ENCODE data around the gene SMG6.

Gene SMG6

DNA sequence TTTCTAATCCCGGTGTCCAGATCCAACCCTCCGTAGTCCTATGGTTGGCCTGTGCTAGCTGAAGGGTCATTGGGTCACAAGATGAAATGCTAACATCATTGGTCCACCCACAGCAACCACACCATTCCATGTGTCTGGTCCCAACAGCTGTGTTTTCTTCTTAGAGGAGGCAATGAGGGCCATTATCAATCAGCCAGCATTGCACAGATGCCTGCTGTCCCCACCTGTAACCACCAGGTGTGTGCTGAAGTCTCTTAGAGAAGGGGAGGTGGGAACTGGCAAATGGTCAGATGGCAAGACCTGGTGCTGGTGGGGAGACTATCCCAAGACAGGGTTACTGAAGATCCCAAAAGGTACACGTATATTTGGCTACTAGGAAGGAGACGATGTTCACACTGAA is 211.3 kb downstream of the SMG6 start:
- Histone ChIP-seq H3K9me3 (ENCODE audit: control insufficient read depth, low read length) (no peaks in the 10 kb centered on the region), H3K27ac (ENCODE audit: insufficient read depth, low read depth, low read length, poor library complexity, severe bottlenecking) (no peak overlapping the region), H3K4me1 (ENCODE audit: control insufficient read depth, insufficient read depth, low read length) (peaks cover 3% of the 10 kb centered on the region), H3K4me3 (ENCODE audit: insufficient read depth, low read depth, low read length) (no peak overlapping the region), H3K27me3 (ENCODE audit: control insufficient read depth, insufficient read depth, low read length, poor library complexity, severe bottlenecking) (no peaks in the 10 kb centered on the region), H3K36me3 (ENCODE audit: control insufficient read depth, insufficient read depth, low read length) (no peaks in the 10 kb centered on the region)
- 97 to 99% methylated on average over 4 of the region's 4 CpGs for WGBS, 2 experiments

GRCh38 chr17:2090804-2091534 is 212.6 kb downstream of the SMG6 start:
- Histone ChIP-seq H3K4me3 (ENCODE audit: insufficient read depth, low read depth, low read length) (no peak overlapping the region), H3K27me3 (ENCODE audit: control insufficient read depth, insufficient read depth, low read length, poor library complexity, severe bottlenecking) (no peaks in the 10 kb centered on the region), H3K27ac (ENCODE audit: insufficient read depth, low read depth, low read length, poor library complexity, severe bottlenecking) (no peak overlapping the region), H3K4me1 (ENCODE audit: control insufficient read depth, insufficient read depth, low read length) (peaks cover 3% of the 10 kb centered on the region), H3K9me3 (ENCODE audit: control insufficient read depth, low read length) (no peaks in the 10 kb centered on the region), H3K36me3 (ENCODE audit: control insufficient read depth, insufficient read depth, low read length) (no peaks in the 10 kb centered on the region)
- 46 to 52% methylated on average over 2 of the region's 2 CpGs for WGBS, 2 experiments

DNA sequence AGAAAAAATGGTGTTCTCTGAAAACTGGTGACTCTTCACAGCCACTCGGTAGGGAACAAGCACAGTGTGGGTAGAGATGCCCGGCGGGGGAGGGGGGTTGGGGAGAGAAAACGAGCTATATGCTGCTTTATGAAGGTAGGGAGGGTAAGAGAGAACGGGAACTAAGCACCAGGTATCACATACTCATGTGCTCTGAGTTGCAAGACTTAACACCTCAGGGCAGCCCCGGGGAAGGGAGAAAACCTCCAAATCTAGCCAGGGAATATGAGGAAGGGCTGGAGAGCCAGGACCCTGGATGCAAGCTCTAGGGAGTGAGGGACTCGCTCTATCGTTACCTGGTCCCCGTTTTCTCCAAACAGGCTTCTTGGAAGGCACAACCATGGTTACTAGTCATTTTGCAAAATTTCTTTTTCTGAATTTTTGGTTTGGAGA is 213.4 kb downstream of the SMG6 start:
- no peaks in the 10 kb centered on the region for H3K4me1 ChIP-seq (ENCODE audit: control insufficient read depth, insufficient read depth, low read length)
- no peak overlapping the region for H3K27ac ChIP-seq (ENCODE audit: insufficient read depth, low read depth, low read length, poor library complexity, severe bottlenecking)

GRCh38 chr17:2089021-2089422 is 214.6 kb downstream of the SMG6 start:
- Histone ChIP-seq H3K9me3 (ENCODE audit: control insufficient read depth, low read length) (no peaks in the 10 kb centered on the region), H3K27ac (ENCODE audit: insufficient read depth, low read depth, low read length, poor library complexity, severe bottlenecking) (no peak overlapping the region), H3K36me3 (ENCODE audit: control insufficient read depth, insufficient read depth, low read length) (no peaks in the 10 kb centered on the region), H3K4me1 (ENCODE audit: control insufficient read depth, insufficient read depth, low read length) (no peaks in the 10 kb centered on the region), H3K4me3 (ENCODE audit: insufficient read depth, low read depth, low read length) (no peak overlapping the region), H3K27me3 (ENCODE audit: control insufficient read depth, insufficient read depth, low read length, poor library complexity, severe bottlenecking) (no peaks in the 10 kb centered on the region)
- 79 to 82% methylated on average over 8 of the region's 8 CpGs for WGBS, 2 experiments

More for the DNA sequence above, 213.4 kb downstream of the SMG6 start:
- no peaks in the 10 kb centered on the region for H3K36me3 ChIP-seq (ENCODE audit: control insufficient read depth, insufficient read depth, low read length)
- 78 to 87% methylated on average over 9 of the region's 9 CpGs for WGBS, 2 experiments
- no peaks in the 10 kb centered on the region for H3K9me3 ChIP-seq (ENCODE audit: control insufficient read depth, low read length)
- H3K4me3 ChIP-seq (ENCODE audit: insufficient read depth, low read depth, low read length): no peak overlapping the region
- no peaks in the 10 kb centered on the region for H3K27me3 ChIP-seq (ENCODE audit: control insufficient read depth, insufficient read depth, low read length, poor library complexity, severe bottlenecking)

DNA sequence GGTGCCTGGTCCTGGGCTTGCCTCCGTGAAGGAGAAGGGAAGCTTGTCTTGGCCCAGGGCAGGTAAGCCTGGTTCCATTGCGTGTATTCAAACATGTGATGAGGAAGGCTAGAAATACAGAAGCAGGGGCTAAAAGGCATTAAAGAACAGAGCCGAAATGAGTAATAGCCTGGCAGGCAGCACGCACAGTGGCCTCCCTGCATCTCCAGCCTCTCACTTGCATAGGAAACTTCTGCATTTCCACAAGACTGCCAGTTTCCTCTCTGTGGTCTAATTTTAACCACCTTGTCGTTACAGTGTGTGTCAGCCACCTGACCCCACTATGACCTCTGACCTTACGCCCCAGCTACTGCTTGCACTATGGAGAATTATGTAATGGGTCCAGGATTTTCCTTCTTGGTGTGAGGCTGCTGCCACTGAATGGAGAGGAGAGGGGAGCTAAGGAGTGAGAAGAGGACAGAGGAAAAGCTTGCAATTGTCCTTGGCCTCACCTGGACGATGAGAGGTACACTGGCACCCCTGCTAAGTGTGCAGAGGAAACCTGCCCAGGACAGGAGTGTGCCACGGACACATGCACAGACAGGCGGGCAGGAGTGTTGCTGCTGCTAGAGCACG is 215.9 kb downstream of the SMG6 start:
- Histone ChIP-seq H3K9me3 (ENCODE audit: control insufficient read depth, low read length) (no peaks in the 10 kb centered on the region), H3K27me3 (ENCODE audit: control insufficient read depth, insufficient read depth, low read length, poor library complexity, severe bottlenecking) (no peaks in the 10 kb centered on the region), H3K36me3 (ENCODE audit: control insufficient read depth, insufficient read depth, low read length) (no peaks in the 10 kb centered on the region), H3K27ac (ENCODE audit: insufficient read depth, low read depth, low read length, poor library complexity, severe bottlenecking) (no peak overlapping the region), H3K4me3 (ENCODE audit: insufficient read depth, low read depth, low read length) (no peak overlapping the region), H3K4me1 (ENCODE audit: control insufficient read depth, insufficient read depth, low read length) (no peaks in the 10 kb centered on the region)
- 94 to 96% methylated on average over 10 of the region's 10 CpGs for WGBS, 2 experiments

DNA sequence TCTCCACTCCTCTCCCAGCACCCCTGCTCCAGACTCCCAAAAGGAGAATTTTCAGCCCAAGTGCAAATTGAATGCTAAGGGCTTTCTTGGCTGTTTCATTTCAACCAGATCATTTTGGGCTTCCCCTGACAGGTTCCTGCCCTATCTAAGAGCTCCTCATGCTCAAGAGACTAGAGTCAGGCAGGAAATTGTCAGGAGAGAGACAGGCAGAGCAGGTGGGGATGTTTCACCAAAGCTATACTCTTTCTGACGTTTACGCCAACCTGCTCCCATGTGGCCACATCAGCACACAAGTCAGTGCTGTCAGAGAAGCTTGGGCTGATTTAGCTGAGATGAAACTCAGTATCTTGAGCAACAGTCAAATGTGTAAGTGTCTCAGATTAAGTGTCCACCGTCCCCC is 217.3 kb downstream of the SMG6 start:
- Histone ChIP-seq H3K4me3 (ENCODE audit: insufficient read depth, low read depth, low read length) (no peak overlapping the region), H3K4me1 (ENCODE audit: control insufficient read depth, insufficient read depth, low read length) (no peaks in the 10 kb centered on the region), H3K36me3 (ENCODE audit: control insufficient read depth, insufficient read depth, low read length) (peaks cover 7% of the 10 kb centered on the region), H3K9me3 (ENCODE audit: control insufficient read depth, low read length) (no peaks in the 10 kb centered on the region), H3K27ac (ENCODE audit: insufficient read depth, low read depth, low read length, poor library complexity, severe bottlenecking) (no peak overlapping the region), H3K27me3 (ENCODE audit: control insufficient read depth, insufficient read depth, low read length, poor library complexity, severe bottlenecking) (no peaks in the 10 kb centered on the region)
- 95 to 96% methylated on average over 3 of the region's 3 CpGs for WGBS, 2 experiments

DNA sequence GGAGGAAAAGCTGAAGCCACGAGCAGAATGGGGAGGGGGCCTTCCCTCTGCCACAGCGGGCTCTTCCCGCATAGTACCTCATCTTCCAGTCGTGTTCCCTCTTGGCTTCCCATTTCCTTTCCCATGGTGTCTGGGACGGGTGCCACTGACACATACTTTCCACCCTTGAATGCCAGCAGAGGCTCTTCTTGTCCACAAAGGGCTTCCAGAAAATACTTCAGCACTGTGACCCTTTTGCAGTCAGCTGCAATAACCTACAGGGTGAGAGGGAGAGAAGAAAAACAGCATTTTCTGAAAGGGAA is 218.0 kb downstream of the SMG6 start:
- no peaks in the 10 kb centered on the region for H3K27me3 ChIP-seq (ENCODE audit: control insufficient read depth, insufficient read depth, low read length, poor library complexity, severe bottlenecking)
- H3K4me3 ChIP-seq (ENCODE audit: insufficient read depth, low read depth, low read length): no peak overlapping the region
- 88 to 91% methylated on average over 5 of the region's 5 CpGs for WGBS, 2 experiments
- H3K36me3 ChIP-seq (ENCODE audit: control insufficient read depth, insufficient read depth, low read length): peaks cover 7% of the 10 kb centered on the region
- H3K27ac ChIP-seq (ENCODE audit: insufficient read depth, low read depth, low read length, poor library complexity, severe bottlenecking): no peak overlapping the region
- no peaks in the 10 kb centered on the region for H3K4me1 ChIP-seq (ENCODE audit: control insufficient read depth, insufficient read depth, low read length)
- H3K9me3 ChIP-seq (ENCODE audit: control insufficient read depth, low read length): no peaks in the 10 kb centered on the region

DNA sequence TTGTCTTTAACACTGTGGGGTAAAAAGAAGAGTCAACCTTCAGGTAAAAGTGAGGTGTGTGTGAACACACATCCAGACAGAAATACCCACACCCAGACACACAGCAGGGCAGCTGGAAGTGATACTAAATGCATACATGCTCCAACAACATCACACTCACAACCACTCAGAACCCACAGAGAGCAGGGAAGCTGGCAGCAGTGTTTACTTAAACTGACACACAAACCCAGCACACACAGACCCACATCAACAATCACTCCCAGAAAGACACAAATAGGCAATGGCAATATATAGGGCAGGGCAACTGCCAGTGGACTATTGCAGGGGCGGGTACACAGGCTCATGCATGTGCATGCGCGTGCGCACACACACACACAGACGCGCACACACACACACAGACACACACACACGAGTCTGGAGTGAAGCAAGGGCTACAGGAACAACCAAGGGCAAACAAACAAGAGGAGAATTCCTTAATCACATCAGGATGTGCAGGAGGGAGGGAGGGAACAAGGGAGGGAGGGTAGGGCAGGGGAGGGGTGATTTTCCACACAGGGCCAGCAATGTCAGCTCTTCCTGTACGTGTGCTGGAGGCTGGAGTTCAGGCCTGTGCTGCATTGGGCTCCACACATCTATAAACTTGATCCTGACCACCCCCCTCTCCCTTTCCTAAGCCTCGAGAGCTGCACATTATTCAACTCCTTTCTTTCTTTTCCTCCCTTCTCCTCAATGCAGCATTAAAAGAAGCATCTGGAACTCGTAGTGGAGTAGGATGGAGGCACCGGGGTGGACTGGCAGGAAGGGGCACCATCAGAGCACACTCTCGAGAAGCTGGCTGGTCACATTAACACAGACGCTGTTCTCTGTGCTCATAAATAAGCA is 218.6 kb downstream of the SMG6 start:
- H3K9me3 ChIP-seq (ENCODE audit: control insufficient read depth, low read length): no peaks in the 10 kb centered on the region
- H3K4me3 ChIP-seq (ENCODE audit: insufficient read depth, low read depth, low read length): no peak overlapping the region
- H3K4me1 ChIP-seq (ENCODE audit: control insufficient read depth, insufficient read depth, low read length): no peaks in the 10 kb centered on the region
- 92 to 95% methylated on average over 13 of the region's 13 CpGs for WGBS, 2 experiments
- no peak overlapping the region for H3K27ac ChIP-seq (ENCODE audit: insufficient read depth, low read depth, low read length, poor library complexity, severe bottlenecking)
- H3K27me3 ChIP-seq (ENCODE audit: control insufficient read depth, insufficient read depth, low read length, poor library complexity, severe bottlenecking): no peaks in the 10 kb centered on the region
- peaks cover 7% of the 10 kb centered on the region for H3K36me3 ChIP-seq (ENCODE audit: control insufficient read depth, insufficient read depth, low read length)

GRCh38 chr17:2084036-2084765 is 219.4 kb downstream of the SMG6 start:
- Histone ChIP-seq H3K27ac (ENCODE audit: insufficient read depth, low read depth, low read length, poor library complexity, severe bottlenecking) (no peak overlapping the region), H3K27me3 (ENCODE audit: control insufficient read depth, insufficient read depth, low read length, poor library complexity, severe bottlenecking) (no peaks in the 10 kb centered on the region), H3K36me3 (ENCODE audit: control insufficient read depth, insufficient read depth, low read length) (peaks cover 9% of the 10 kb centered on the region), H3K4me3 (ENCODE audit: insufficient read depth, low read depth, low read length) (no peak overlapping the region), H3K4me1 (ENCODE audit: control insufficient read depth, insufficient read depth, low read length) (no peaks in the 10 kb centered on the region), H3K9me3 (ENCODE audit: control insufficient read depth, low read length) (no peaks in the 10 kb centered on the region)
- WGBS, 2 experiments: 94 to 96% methylated on average over 8 of the region's 8 CpGs

- Histone ChIP-seq H3K36me3 (ENCODE audit: control insufficient read depth, insufficient read depth, low read length) (peaks cover 11% of the 10 kb centered on the region), H3K9me3 (ENCODE audit: control insufficient read depth, low read length) (no peaks in the 10 kb centered on the region), H3K4me1 (ENCODE audit: control insufficient read depth, insufficient read depth, low read length) (no peaks in the 10 kb centered on the region), H3K27ac (ENCODE audit: insufficient read depth, low read depth, low read length, poor library complexity, severe bottlenecking) (no peak overlapping the region), H3K4me3 (ENCODE audit: insufficient read depth, low read depth, low read length) (no peak overlapping the region), H3K27me3 (ENCODE audit: control insufficient read depth, insufficient read depth, low read length, poor library complexity, severe bottlenecking) (no peaks in the 10 kb centered on the region)
- WGBS, 2 experiments: 94 to 95% methylated on average over 7 of the region's 7 CpGs
These were observed 220.0 kb downstream of the SMG6 start for GRCh38 chr17:2083613-2084035.

Data from ectodermal cell (in vitro differentiated cells).